ENCODE results near the gene UBE2O. TPM values are rescaled to one million over a fixed set of nuclear protein-coding genes. Genes with fewer than 3 reads are reported as not detected.
A peak's percentile ranks its signal among the peaks of the same experiment; 100 is the strongest.

UBE2O gene
- total and polyA plus RNA-seq, 11 donors, result 16.0 to 36.1 (median 30.7) TPM

DNA sequence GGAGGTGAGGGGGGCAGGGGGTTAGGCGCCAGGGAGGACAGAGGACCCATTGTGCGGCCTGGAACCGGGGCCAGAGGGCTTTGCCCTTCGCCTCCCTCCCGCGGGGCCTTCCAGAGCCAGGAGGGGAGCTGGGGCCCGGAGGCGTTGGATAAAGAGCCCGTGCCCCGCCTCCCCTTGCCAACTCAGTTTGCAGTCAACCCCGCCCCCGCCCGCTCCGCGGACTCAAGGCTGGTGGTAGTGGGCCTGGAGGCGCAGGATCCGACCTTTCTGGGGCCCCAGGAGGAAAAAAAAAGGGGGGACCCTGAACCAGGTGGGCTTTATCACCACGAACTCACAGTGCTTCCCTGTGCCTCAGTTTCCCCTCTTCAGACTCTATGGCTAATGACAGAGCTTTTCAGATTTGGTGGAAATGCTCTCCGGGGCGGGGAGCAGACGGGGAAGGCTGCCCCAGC is 70.6 kb downstream of the UBE2O start:
- Histone ChIP-seq H3K4me3 (peak overlapping the region; percentile 47 to 76 (median 66)), H3K27me3 (no peaks in the 10 kb centered on the region), H3K9me3 (no peaks in the 10 kb centered on the region), H3K36me3 (peaks cover 0 to 8% (median 0%) of the 10 kb centered on the region in 9 donors), H3K27ac (peak overlapping the region in 11 of 12 donors; percentile 38 to 95 (median 84)), H3K4me1 (peaks cover 0 to 44% (median 29%) of the 10 kb centered on the region in 12 donors)
- 42 to 60% (median 49%) methylated on average over 21 of the region's 21 CpGs for WGBS, 4 donors
- intact Hi-C loops (cut with DNase I), result no loop called here
- ATAC-seq (no peak), DNase-seq (peak in 2 of 5 donors; percentile 52)
- no peak for TF ChIP-seq CTCF (IDR thresholded peaks at IDR 0.05)
- TF ChIP-seq POLR2A (IDR thresholded peaks at IDR 0.05), result no peak

DNA sequence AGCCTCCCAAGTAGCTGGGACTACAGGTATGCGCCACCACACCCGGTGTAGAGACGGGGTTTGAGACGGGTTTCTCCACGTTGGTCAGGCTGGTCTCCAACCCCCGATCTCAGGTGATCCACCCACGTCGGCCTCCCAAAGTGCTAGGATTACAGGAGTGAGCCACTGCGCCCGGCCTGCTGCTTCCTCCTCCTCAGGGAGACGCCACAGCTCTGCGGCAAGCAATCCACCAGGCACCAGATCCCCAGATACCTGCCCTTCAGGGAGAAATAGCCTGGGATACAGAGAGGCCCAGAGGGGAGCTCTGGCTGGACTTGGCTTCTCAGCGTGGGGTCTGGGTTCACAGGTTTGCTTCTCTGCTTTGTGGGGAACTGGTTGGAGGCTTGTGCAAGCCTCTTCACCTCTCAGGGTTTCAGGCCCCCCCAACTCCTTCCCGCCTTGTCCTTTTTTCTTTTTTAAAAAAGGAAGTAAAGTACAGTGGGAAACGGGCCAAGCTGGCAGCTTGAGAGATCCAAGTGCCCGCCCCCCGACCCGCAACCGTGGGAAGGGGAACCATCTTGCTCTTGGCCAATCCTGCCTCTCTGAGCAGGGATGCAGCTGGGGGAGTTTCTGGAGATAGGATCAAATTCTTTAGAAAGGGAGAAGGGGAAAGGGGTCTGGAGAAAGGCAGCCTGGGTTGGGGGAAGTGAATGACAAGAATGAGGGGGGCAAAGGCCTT is 71.2 kb downstream of the UBE2O start:
- Histone ChIP-seq H3K4me3 (peak overlapping the region in 7 of 12 donors; percentile 65 to 76 (median 70)), H3K27ac (peak overlapping the region in 2 of 12 donors; percentile 77 to 92), H3K4me1 (peaks cover 0 to 48% (median 31%) of the 10 kb centered on the region in 12 donors), H3K27me3 (no peaks in the 10 kb centered on the region), H3K36me3 (peaks cover 0 to 2% (median 0%) of the 10 kb centered on the region in 9 donors), H3K9me3 (no peaks in the 10 kb centered on the region)
- TF ChIP-seq CTCF (IDR thresholded peaks at IDR 0.05), result no peak
- no peak for TF ChIP-seq POLR2A (IDR thresholded peaks at IDR 0.05)
- intact Hi-C loops (cut with DNase I), result no loop called here
- 75 to 84% (median 82%) methylated on average over 19 of the region's 19 CpGs for WGBS, 4 donors
- DNase-seq, result peak in 1 of 5 donors; percentile 66
- ATAC-seq, result no peak

DNA sequence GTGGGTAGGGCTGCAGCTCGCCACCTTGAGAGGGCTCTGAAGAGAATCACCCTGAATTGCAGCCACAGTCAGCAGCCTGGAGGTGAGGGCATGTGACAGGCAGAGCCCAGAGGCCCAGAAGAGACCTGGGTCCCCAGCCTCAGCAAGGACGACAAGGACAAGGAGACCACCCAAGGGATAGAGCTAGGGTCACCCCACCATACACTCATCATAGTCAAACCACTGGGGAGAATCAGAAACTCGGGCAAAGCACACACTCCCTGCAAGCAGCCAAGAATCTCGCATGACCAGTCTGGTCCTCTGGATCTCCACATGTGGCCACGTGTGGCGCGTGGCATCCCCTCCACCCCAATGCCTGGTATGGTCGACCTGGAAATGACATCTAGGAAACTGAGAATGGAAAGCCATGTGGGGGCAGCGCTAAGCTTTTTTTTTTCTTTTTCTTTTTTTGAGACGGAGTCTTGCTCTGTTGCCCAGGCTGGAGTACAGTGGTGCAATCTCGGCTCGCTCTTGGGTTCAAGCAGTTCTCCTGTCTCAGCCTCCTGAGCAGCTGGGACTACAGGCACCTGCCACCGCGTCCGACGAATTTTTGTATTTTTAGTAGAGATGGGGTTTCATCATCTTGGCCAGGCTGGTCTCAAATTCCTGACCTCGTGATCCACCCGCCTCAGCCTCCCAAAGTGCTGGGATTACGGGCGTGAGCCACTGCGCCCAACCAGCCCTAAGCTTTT is 73.1 kb downstream of the UBE2O start:
- peaks cover 0 to 44% (median 25%) of the 10 kb centered on the region in 12 donors for H3K4me1 ChIP-seq
- H3K4me3 ChIP-seq, result no peak overlapping the region
- H3K27ac ChIP-seq, result no peak overlapping the region
- no peaks in the 10 kb centered on the region for H3K27me3 ChIP-seq
- DNase-seq (no peak), ATAC-seq (no peak)
- TF ChIP-seq POLR2A (IDR thresholded peaks at IDR 0.05) (no peak), CTCF (IDR thresholded peaks at IDR 0.05) (no peak)
- intact Hi-C loops (cut with DNase I), result no loop called here
- no peaks in the 10 kb centered on the region for H3K36me3 ChIP-seq
- H3K9me3 ChIP-seq, result no peaks in the 10 kb centered on the region
- 92 to 94% (median 93%) methylated on average over 21 of the region's 21 CpGs for WGBS, 4 donors

- Histone ChIP-seq H3K27me3 (no peaks in the 10 kb centered on the region), H3K36me3 (no peaks in the 10 kb centered on the region), H3K4me3 (no peak overlapping the region), H3K4me1 (peaks cover 0 to 40% (median 22%) of the 10 kb centered on the region in 12 donors), H3K27ac (no peak overlapping the region), H3K9me3 (no peaks in the 10 kb centered on the region)
- ATAC-seq (no peak), DNase-seq (no peak)
- intact Hi-C loops (cut with DNase I), result no loop called here
- whole genome bisulfite sequencing, 4 donors, result 91 to 95% (median 94%) methylated on average over 11 of the region's 11 CpGs
- TF ChIP-seq POLR2A (IDR thresholded peaks at IDR 0.05), result no peak
- TF ChIP-seq CTCF (IDR thresholded peaks at IDR 0.05), result no peak
Observed at GRCh38 chr17:76379275-76379641, 73.7 kb downstream of the UBE2O start.
